HEK293T (cell line): ENCODE measurements around the gene PTCD3.

ENCODE experiments used
- CTCF ChIA-PET: fragments of 350-600 bp; formaldehyde crosslinking; extraction: SDS; loops from one replicate; lab custom pipeline; 2021; ENCODE audit warnings: antibody characterized with exemption, inconsistent platforms; lab: Yijun Ruan, JAX
- POLR2A ChIA-PET: fragments of 350-600 bp; formaldehyde crosslinking; extraction: SDS; loops from one replicate; lab custom pipeline; 2020; ENCODE audit warnings: antibody characterized with exemption, inconsistent platforms; lab: Yijun Ruan, JAX
- DNase-seq: peaks from one replicate; pipeline ENCODE4 v3.0.0; 2012; ENCODE audit warnings: mixed read lengths; ENCODE audit errors: extremely low spot score
- ARNT ChIP-seq: fragments of 450-650 bp; IDR thresholded peaks from 2 replicates; pipeline ENCODE4 v1.6.1; 2017; ENCODE audit warnings: mild to moderate bottlenecking
- BHLHE40 ChIP-seq: fragments of 450-650 bp; IDR thresholded peaks from 2 replicates; pipeline ENCODE4 v1.6.1; 2016; ENCODE audit warnings: mild to moderate bottlenecking, moderate library complexity, borderline replicate concordance
- CTBP1 ChIP-seq: fragments of 450-650 bp; IDR thresholded peaks from 2 replicates; pipeline ENCODE4 v1.6.1; 2016; ENCODE audit warnings: borderline replicate concordance
- ELF4 ChIP-seq: fragments of 450-650 bp; IDR thresholded peaks from 2 replicates; pipeline ENCODE4 v1.6.1; 2017; ENCODE audit warnings: antibody characterized with exemption
- FOXA1 ChIP-seq: fragments of 450-650 bp; IDR thresholded peaks from 2 replicates; pipeline ENCODE4 v1.6.1; 2016; ENCODE audit warnings: mild to moderate bottlenecking
- FOXK2 ChIP-seq: fragments of 450-650 bp; IDR thresholded peaks from 2 replicates; pipeline ENCODE4 v1.6.1; 2016; ENCODE audit warnings: mild to moderate bottlenecking
- FOXM1 ChIP-seq: fragments of 450-650 bp; IDR thresholded peaks from 2 replicates; pipeline ENCODE4 v1.6.1; 2017; ENCODE audit warnings: mild to moderate bottlenecking, borderline replicate concordance
- HDGF ChIP-seq: fragments of 450-650 bp; IDR thresholded peaks from 2 replicates; pipeline ENCODE4 v1.6.1; 2017; ENCODE audit warnings: antibody characterized with exemption, borderline replicate concordance
- L3MBTL2 ChIP-seq: fragments of 450-650 bp; conservative IDR thresholded peaks from 2 replicates; pipeline ENCODE4 v1.6.1; 2016; ENCODE audit warnings: mild to moderate bottlenecking
- LEF1 ChIP-seq: fragments of 450-650 bp; IDR thresholded peaks from 2 replicates; pipeline ENCODE4 v1.6.1; 2017; ENCODE audit warnings: mild to moderate bottlenecking, borderline replicate concordance
- NFRKB ChIP-seq: fragments of 450-650 bp; IDR thresholded peaks from 2 replicates; pipeline ENCODE4 v1.6.1; 2016; ENCODE audit warnings: mild to moderate bottlenecking, moderate library complexity
- PKNOX1 ChIP-seq: fragments of 450-650 bp; IDR thresholded peaks from 2 replicates; pipeline ENCODE4 v1.6.1; 2016
- SP1 ChIP-seq: fragments of 450-650 bp; IDR thresholded peaks from 2 replicates; pipeline ENCODE4 v1.6.1; 2017
- SUZ12 ChIP-seq: fragments of 450-650 bp; IDR thresholded peaks from 2 replicates; pipeline ENCODE4 v1.6.1; 2016; ENCODE audit warnings: mild to moderate bottlenecking
- TARDBP ChIP-seq: fragments of 450-650 bp; IDR thresholded peaks from 2 replicates; pipeline ENCODE4 v1.6.1; 2016
- ZNF384 ChIP-seq: fragments of 450-650 bp; IDR thresholded peaks from 2 replicates; pipeline ENCODE4 v1.6.1; 2016

PTCD3 gene

DNA sequence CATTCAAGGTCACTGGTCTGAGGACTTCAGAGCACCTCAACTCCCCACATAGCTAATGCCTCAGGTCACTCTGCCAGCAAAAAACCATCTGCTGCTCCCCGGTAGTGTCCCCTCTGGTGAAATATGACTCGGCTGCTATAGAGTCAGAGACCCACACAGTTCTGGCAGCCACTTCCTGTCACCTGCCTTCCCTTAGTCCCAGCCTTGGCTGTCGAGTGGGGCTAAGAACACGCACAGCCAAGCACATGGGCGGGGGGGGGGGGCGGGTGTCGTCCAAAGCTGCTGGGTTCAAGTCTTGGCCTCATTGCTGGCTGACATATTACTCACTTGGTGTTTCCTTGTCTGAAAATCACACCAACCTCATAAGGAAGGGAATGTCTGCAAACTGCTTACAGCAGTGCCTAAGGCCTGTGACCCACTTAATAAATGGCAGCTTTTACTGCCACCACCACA, 37.9 kb upstream of the PTCD3 start:
- POLR2A ChIA-PET, result no interaction called here
- no peak for DNase-seq
- TF ChIP-seq TARDBP (no peak), CTBP1 (no peak), FOXK2 (no peak), HDGF (no peak), NFRKB (no peak), BHLHE40 (no peak), FOXM1 (no peak), L3MBTL2 (no peak), FOXA1 (no peak), ELF4 (no peak), PKNOX1 (no peak)
- CTCF ChIA-PET, result interaction anchor here (0.7 to 1.5 kb wide), 2 partner anchors 12 to 239 kb away, joined by 3 to 4 read pairs; no protein-coding TSS in a partner anchor

DNA sequence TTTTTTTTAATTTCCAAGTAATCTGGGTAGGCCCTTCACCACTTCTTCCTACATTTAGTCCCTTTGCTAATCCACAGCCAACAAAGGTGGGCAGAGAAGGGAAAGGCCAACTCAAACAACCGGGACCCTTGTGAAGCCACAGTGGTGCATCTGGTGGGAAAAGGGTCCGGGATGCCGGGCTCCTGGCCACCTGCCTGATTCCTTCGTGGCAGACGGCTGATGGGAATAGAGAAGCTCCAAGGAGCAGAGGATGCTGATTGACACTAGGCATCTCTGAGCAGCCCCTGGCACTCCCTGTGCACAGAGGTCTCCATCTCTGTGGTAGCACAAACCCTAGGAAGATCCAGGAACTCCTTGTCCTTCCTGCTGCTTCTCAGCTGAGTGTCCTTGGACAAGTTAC, 37.4 kb upstream of the PTCD3 start:
- ChIA-PET CTCF (interaction anchor here (0.6 to 1.5 kb wide), 3 partner anchors 11 to 239 kb away, joined by 3 to 4 read pairs (median 3); no protein-coding TSS in a partner anchor), POLR2A (no interaction called here)
- no peak for TF ChIP-seq LEF1
- no peak for TF ChIP-seq FOXK2
- no peak for TF ChIP-seq CTBP1
- TF ChIP-seq SP1, result no peak
- TF ChIP-seq FOXA1, result no peak
- TF ChIP-seq ELF4, result no peak
- TF ChIP-seq PKNOX1, result no peak
- no peak for TF ChIP-seq ZNF384
- TF ChIP-seq FOXM1, result no peak
- TF ChIP-seq SUZ12, result no peak
- no peak for TF ChIP-seq ARNT
- no peak for TF ChIP-seq BHLHE40
- no peak for TF ChIP-seq TARDBP
- DNase-seq, result no peak

DNA sequence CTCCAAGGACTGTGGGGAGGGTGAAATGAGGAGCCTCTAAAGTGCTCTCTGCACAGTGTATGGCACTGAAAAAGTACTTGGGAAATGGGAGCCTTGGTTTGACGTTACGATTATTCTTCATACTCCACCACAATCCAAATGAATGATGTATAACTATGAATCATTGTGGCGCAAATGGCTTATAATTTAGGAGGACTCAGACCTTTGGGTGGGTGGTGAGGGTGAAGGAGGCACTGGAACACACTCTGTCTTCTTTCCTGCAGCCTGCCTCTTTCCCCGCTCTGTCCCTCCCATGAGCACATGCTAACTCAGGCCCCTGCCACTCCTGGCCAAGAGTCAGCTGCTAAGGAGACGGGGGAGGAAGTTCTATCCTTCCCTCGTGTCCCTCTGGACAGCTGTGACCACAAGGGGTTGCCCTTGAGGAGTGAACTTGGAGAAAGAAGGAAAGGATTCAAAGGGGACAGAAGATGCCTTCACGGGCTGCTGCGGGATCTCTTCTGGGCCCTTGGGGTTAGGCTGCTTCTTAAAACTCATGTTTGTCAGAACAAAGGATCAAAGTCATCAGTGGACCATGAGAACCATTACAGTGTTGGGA, 36.8 kb upstream of the PTCD3 start:
- POLR2A ChIA-PET, result no interaction called here
- DNase-seq, result no peak
- TF ChIP-seq FOXM1 (no peak), FOXA1 (no peak), SP1 (no peak), L3MBTL2 (no peak), PKNOX1 (no peak), CTBP1 (no peak), TARDBP (no peak), ELF4 (no peak), SUZ12 (no peak), FOXK2 (no peak), ARNT (no peak), BHLHE40 (no peak)
- CTCF ChIA-PET, result interaction anchor here (0.6 kb wide), 1 partner anchor 164 kb away, joined by 3 read pairs; no protein-coding TSS in a partner anchor

DNA sequence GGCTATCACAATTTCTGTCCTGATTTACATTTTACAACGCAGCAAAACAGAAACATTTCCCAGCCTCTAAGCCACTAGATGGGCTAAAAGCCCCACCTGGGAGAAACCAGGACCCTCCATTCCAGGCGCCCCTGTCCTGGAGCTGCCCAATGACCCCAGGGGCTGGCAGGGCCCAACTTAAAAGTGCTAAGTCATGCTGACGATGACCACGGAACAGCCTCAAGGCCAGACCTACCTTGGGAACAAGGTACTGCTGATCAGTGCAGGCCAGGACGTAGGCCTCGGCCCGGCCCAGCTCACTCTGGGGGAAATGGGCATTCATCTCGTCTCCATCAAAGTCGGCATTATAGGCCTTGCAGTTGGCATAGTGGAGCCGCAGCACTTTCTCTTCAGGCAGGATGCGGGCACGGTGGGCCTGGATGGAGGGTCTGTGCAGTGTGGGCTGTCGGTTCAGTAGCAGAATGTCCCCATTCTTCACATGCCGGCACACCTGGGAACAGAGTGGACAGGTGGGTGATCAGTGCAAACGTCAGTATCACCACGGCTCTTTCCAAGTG, 36.2 kb upstream of the PTCD3 start:
- ChIA-PET CTCF (no interaction called here), POLR2A (no interaction called here)
- no peak for TF ChIP-seq FOXM1
- no peak for TF ChIP-seq HDGF
- TF ChIP-seq SP1, result no peak
- no peak for TF ChIP-seq FOXK2
- no peak for TF ChIP-seq CTBP1
- no peak for TF ChIP-seq NFRKB
- no peak for TF ChIP-seq FOXA1
- TF ChIP-seq SUZ12, result no peak
- TF ChIP-seq LEF1, result no peak
- TF ChIP-seq PKNOX1, result no peak
- no peak for DNase-seq

- TF ChIP-seq TARDBP, result no peak
- no peak for TF ChIP-seq BHLHE40
- TF ChIP-seq FOXK2, result no peak
- TF ChIP-seq SP1, result no peak
- TF ChIP-seq NFRKB, result no peak
- TF ChIP-seq HDGF, result no peak
- TF ChIP-seq L3MBTL2, result no peak
- TF ChIP-seq ARNT, result no peak
- TF ChIP-seq PKNOX1, result no peak
- TF ChIP-seq SUZ12, result no peak
Measured at GRCh38 chr2:86070868-86071267, 35.2 kb upstream of the PTCD3 start.

More at GRCh38 chr2:86070868-86071267, 35.2 kb upstream of the PTCD3 start:
- CTCF ChIA-PET, result interaction anchor here (0.6 kb wide), 1 partner anchor 81 kb away, joined by 3 read pairs; no protein-coding TSS in a partner anchor
- no peak for DNase-seq
- POLR2A ChIA-PET, result no interaction called here
